SK-N-SH treated with all-trans-retinoic acid at 6 μM for 48 hours (cell line): ENCODE measurements around the gene HSD3B1.

Experiments
- BACH2 ChIP-seq: fragments of 250-450 bp; sonication (Bioruptor Pico); IDR thresholded peaks from 2 replicates; pipeline ENCODE4 v1.9.0; 2021; ENCODE audit warnings: mild to moderate bottlenecking, borderline replicate concordance
- CREB5 ChIP-seq: fragments of 250-450 bp; sonication (Bioruptor Pico); IDR thresholded peaks from 2 replicates; pipeline ENCODE4 v1.5.1; 2020; ENCODE audit warnings: low read depth, mild to moderate bottlenecking, moderate library complexity
- CSRNP3 ChIP-seq: fragments of 250-450 bp; sonication (Bioruptor Pico); IDR thresholded peaks from 2 replicates; pipeline ENCODE4 v1.5.1; 2021; ENCODE audit warnings: mild to moderate bottlenecking, moderate library complexity
- ESRRG ChIP-seq: fragments of 250-450 bp; sonication (Bioruptor Pico); IDR thresholded peaks from 2 replicates; pipeline ENCODE4 v1.6.1; 2021; ENCODE audit warnings: mild to moderate bottlenecking
- PATZ1 ChIP-seq: fragments of 250-450 bp; sonication (Bioruptor Pico); IDR thresholded peaks from 2 replicates; pipeline ENCODE4 v1.8.0; 2020; ENCODE audit warnings: mild to moderate bottlenecking, moderate library complexity, borderline replicate concordance
- POU6F1 ChIP-seq: fragments of 250-450 bp; sonication (Bioruptor Pico); IDR thresholded peaks from 2 replicates; pipeline ENCODE4 v1.8.0; 2021; ENCODE audit warnings: low read depth, mild to moderate bottlenecking, moderate library complexity, borderline replicate concordance
- RARB ChIP-seq: fragments of 250-450 bp; sonication (Bioruptor Pico); IDR thresholded peaks from 2 replicates; pipeline ENCODE4 v1.8.0; 2021; ENCODE audit warnings: mild to moderate bottlenecking, moderate library complexity
- TOX ChIP-seq: fragments of 250-450 bp; sonication (Bioruptor Pico); IDR thresholded peaks from 2 replicates; pipeline ENCODE4 v1.8.0; 2021; ENCODE audit warnings: mild to moderate bottlenecking, moderate library complexity, borderline replicate concordance
- TSHZ2 ChIP-seq: fragments of 250-450 bp; sonication (Bioruptor Pico); IDR thresholded peaks from 2 replicates; pipeline ENCODE4 v1.5.0; 2020; ENCODE audit warnings: mild to moderate bottlenecking, moderate library complexity
- ZFP3 ChIP-seq: fragments of 250-450 bp; sonication (Bioruptor Pico); IDR thresholded peaks from 2 replicates; pipeline ENCODE4 v1.5.0; 2020; ENCODE audit warnings: mild to moderate bottlenecking, moderate library complexity
- ZFP30 ChIP-seq: fragments of 450-650 bp; formaldehyde crosslinking; IDR thresholded peaks from 2 replicates; pipeline ENCODE4 v1.5.0; 2022; ENCODE audit warnings: mild to moderate bottlenecking, moderate library complexity
- ZNF565 ChIP-seq: fragments of 450-650 bp; formaldehyde crosslinking; conservative IDR thresholded peaks from 2 replicates; pipeline ENCODE4 v1.5.0; 2020; ENCODE audit warnings: low read depth, mild to moderate bottlenecking, moderate library complexity
- ZNF8 ChIP-seq: fragments of 450-650 bp; formaldehyde crosslinking; IDR thresholded peaks from 2 replicates; pipeline ENCODE4 v1.5.0; 2020; ENCODE audit warnings: mild to moderate bottlenecking, moderate library complexity

- no peak for TF ChIP-seq ZFP3
- no peak for TF ChIP-seq CREB5
- no peak for TF ChIP-seq TOX
- TF ChIP-seq POU6F1, result no peak
- TF ChIP-seq ZFP30 (CRISPR knock-in tag), result no peak
- TF ChIP-seq CSRNP3 (CRISPR knock-in tag), result no peak
- no peak for TF ChIP-seq ZNF565 (CRISPR knock-in tag)
- no peak for TF ChIP-seq TSHZ2 (CRISPR knock-in tag)
- no peak for TF ChIP-seq BACH2 (CRISPR knock-in tag)
- no peak for TF ChIP-seq RARB (CRISPR knock-in tag)
- TF ChIP-seq PATZ1 (CRISPR knock-in tag), result no peak
- TF ChIP-seq ESRRG (CRISPR knock-in tag), result no peak
- TF ChIP-seq ZNF8 (CRISPR knock-in tag), result no peak
These were observed 26.8 kb upstream of the HSD3B1 start for GRCh38 chr1:119480175-119480574.
